ENCODE results near the gene KIF3A. TPM values are rescaled to one million over a fixed set of nuclear protein-coding genes. Genes with fewer than 3 reads are reported as not detected.

KIF3A gene
- total RNA-seq, 1 experiment from 2014 or later, result 13.2 TPM

GRCh38 chr5:132664696-132665209 is 72.6 kb downstream of the KIF3A start:
- Histone ChIP-seq H4K91ac (ENCODE audit: insufficient read length, low read depth, low read length) (no peak overlapping the region), H2AK5ac (ENCODE audit: insufficient read length, low read length) (no peak overlapping the region), H3K79me2 (ENCODE audit: insufficient read depth, low read length) (no peaks in the 10 kb centered on the region), H3K14ac (ENCODE audit: insufficient read depth, low read length) (no peak overlapping the region), H4K8ac (replicated peaks; ENCODE audit: insufficient read length, low read depth, low read length) (no peak overlapping the region), H2BK120ac (ENCODE audit: low read depth, low read length, poor library complexity, severe bottlenecking) (no peak overlapping the region), H3T11ph (ENCODE audit: low read length) (no peak overlapping the region), H2BK5ac (ENCODE audit: insufficient read length, low read length) (no peak overlapping the region), H3K27ac (ENCODE audit: insufficient read length, low read depth, low read length) (no peak overlapping the region), H2AFZ (ENCODE audit: low read length) (no peak overlapping the region), H3K79me1 (ENCODE audit: insufficient read depth, low read depth, low read length, poor library complexity, severe bottlenecking) (no peaks in the 10 kb centered on the region), H4K20me1 (ENCODE audit: control insufficient read depth, insufficient read depth, insufficient read length) (no peaks in the 10 kb centered on the region), H3K4ac (ENCODE audit: low read depth, low read length) (no peak overlapping the region), H3K4me2 (ENCODE audit: insufficient read depth, insufficient read length, low read length) (no peak overlapping the region), H2BK20ac (ENCODE audit: low read depth, low read length, poor library complexity, severe bottlenecking) (no peak overlapping the region), H4K5ac (ENCODE audit: insufficient read length, low read depth, low read length) (no peak overlapping the region), H3K4me1 (ENCODE audit: insufficient read depth, low read length) (no peaks in the 10 kb centered on the region), H2BK15ac (ENCODE audit: low read depth, low read length) (no peak overlapping the region), H3K9ac (ENCODE audit: extremely low read depth, insufficient read length, low read length) (no peak overlapping the region), H3K23ac (ENCODE audit: insufficient read length, low read depth, low read length) (no peak overlapping the region), H3K9me3 (ENCODE audit: control insufficient read depth, low read depth, low read length) (no peaks in the 10 kb centered on the region), H3K18ac (ENCODE audit: insufficient read length, low read depth, low read length) (no peak overlapping the region), H2BK12ac (ENCODE audit: insufficient read length, low read depth, low read length) (no peak overlapping the region), H3K23me2 (ENCODE audit: insufficient read length, low read depth, low read length, poor library complexity, severe bottlenecking) (no peaks in the 10 kb centered on the region), H3K56ac (ENCODE audit: insufficient read length, low read depth, low read length) (no peak overlapping the region), H3K27me3 (ENCODE audit: insufficient read depth, low read length) (no peaks in the 10 kb centered on the region)
- no peak overlapping the region for H3K27ac Mint-ChIP-seq
- H3K27me3 Mint-ChIP-seq (ENCODE audit: low read depth), result peaks cover 2% of the 10 kb centered on the region
- TF ChIP-seq CTCF (conservative IDR thresholded peaks at IDR 0.05), result no peak
- no peak overlapping the region for H3K4me3 Mint-ChIP-seq
- no peak for DNase-seq
- peaks cover 21 to 31% of the 10 kb centered on the region in 2 experiments for H3K4me1 Mint-ChIP-seq
- H3K9me3 Mint-ChIP-seq, result no peaks in the 10 kb centered on the region; a peak in 1 of 5 replicates
- H3K36me3 Mint-ChIP-seq (ENCODE audit: insufficient read depth in 1 of 3, low read depth in 3 of 3), result no peaks in the 10 kb centered on the region
- WGBS (ENCODE audit: extremely low coverage, insufficient read length, low lambda C conversion rate), result no CpG with 5 or more reads among the region's 9 CpGs
